Glutamatergic neuron (in vitro differentiated cells): ENCODE measurements around the gene EFNA5. TPM values are rescaled to one million over a fixed set of nuclear protein-coding genes. Genes with fewer than 3 reads are reported as not detected.

Source experiments
- DNase-seq: peaks from one replicate; pipeline ENCODE4 v3.0.0; 2022
- H3K27ac Mint-ChIP-seq: one replicate; pipeline ENCODE4 v1.8.0; 2020; ENCODE audit warnings: mild to moderate bottlenecking, mixed read lengths, inconsistent platforms; ENCODE audit not compliant: unreplicated experiment
- H3K27me3 Mint-ChIP-seq: one replicate; pipeline ENCODE4 v1.8.0; 2020; ENCODE audit warnings: mild to moderate bottlenecking, moderate library complexity, mixed read lengths, inconsistent platforms; ENCODE audit not compliant: unreplicated experiment
- H3K36me3 Mint-ChIP-seq: one replicate; pipeline ENCODE4 v1.8.0; 2020; ENCODE audit warnings: mild to moderate bottlenecking, mixed read lengths, inconsistent platforms; ENCODE audit not compliant: unreplicated experiment
- H3K4me1 Mint-ChIP-seq: one replicate; pipeline ENCODE4 v1.8.0; 2020; ENCODE audit warnings: mild to moderate bottlenecking, low read depth, mixed read lengths, inconsistent platforms; ENCODE audit not compliant: unreplicated experiment
- H3K4me3 Mint-ChIP-seq: one replicate; pipeline ENCODE4 v1.8.0; 2020; ENCODE audit warnings: mild to moderate bottlenecking, mixed read lengths, inconsistent platforms; ENCODE audit not compliant: unreplicated experiment
- H3K9me3 Mint-ChIP-seq: one replicate; pipeline ENCODE4 v1.8.0; 2020; ENCODE audit warnings: mild to moderate bottlenecking, moderate library complexity, mixed read lengths, inconsistent platforms; ENCODE audit not compliant: unreplicated experiment
- total RNA-seq: library from RNA; stranded (reverse); fragmentation: NEBNext Ultra II Directional; extraction: Animal tissue kit (Norgen Biotek cat#: 25700); gene quantifications from one replicate; pipeline ENCODE4 v1.2.1, GENCODE V29; 2021; ENCODE audit not compliant: unreplicated experiment
- TF ChIP-seq, protein P1 (sequence below): fragments of 200-600 bp; sonication (generic); IDR thresholded peaks from one replicate; pipeline ENCODE4 v1.5.0; 2021; ENCODE audit not compliant: partially characterized antibody, unreplicated experiment

EFNA5 gene
- total RNA-seq, 1 donor from 2014 or later = 158 TPM

DNA sequence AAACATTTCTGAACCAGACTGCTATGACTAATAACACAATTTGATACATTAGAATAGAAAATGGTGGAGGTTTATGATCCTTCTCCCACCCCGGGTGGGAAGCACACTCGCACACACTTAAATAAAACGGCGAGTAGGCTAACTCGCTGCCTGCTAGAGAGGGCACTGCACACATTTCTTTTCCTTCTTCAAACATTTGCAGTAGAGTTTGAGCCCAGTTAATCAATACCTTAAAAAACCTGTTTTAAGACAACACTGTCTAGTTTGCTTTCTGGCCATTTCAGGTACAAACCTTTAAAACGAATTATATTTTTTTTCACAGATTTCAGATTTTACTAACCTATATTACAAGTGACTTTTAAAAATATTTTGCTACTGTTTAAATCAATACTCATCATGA, 63.5 kb downstream of the EFNA5 start:
- no peak for DNase-seq
- H3K4me1 Mint-ChIP-seq = peaks cover 74% of the 10 kb centered on the region
- TF ChIP-seq, protein P1, sequence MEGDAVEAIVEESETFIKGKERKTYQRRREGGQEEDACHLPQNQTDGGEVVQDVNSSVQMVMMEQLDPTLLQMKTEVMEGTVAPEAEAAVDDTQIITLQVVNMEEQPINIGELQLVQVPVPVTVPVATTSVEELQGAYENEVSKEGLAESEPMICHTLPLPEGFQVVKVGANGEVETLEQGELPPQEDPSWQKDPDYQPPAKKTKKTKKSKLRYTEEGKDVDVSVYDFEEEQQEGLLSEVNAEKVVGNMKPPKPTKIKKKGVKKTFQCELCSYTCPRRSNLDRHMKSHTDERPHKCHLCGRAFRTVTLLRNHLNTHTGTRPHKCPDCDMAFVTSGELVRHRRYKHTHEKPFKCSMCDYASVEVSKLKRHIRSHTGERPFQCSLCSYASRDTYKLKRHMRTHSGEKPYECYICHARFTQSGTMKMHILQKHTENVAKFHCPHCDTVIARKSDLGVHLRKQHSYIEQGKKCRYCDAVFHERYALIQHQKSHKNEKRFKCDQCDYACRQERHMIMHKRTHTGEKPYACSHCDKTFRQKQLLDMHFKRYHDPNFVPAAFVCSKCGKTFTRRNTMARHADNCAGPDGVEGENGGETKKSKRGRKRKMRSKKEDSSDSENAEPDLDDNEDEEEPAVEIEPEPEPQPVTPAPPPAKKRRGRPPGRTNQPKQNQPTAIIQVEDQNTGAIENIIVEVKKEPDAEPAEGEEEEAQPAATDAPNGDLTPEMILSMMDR = no peak
- H3K27me3 Mint-ChIP-seq = peaks cover 2% of the 10 kb centered on the region
- no peak overlapping the region for H3K4me3 Mint-ChIP-seq
- peak overlapping the region; percentile 44 for H3K27ac Mint-ChIP-seq
- no peaks in the 10 kb centered on the region for H3K36me3 Mint-ChIP-seq
- peaks cover 2% of the 10 kb centered on the region for H3K9me3 Mint-ChIP-seq

DNA sequence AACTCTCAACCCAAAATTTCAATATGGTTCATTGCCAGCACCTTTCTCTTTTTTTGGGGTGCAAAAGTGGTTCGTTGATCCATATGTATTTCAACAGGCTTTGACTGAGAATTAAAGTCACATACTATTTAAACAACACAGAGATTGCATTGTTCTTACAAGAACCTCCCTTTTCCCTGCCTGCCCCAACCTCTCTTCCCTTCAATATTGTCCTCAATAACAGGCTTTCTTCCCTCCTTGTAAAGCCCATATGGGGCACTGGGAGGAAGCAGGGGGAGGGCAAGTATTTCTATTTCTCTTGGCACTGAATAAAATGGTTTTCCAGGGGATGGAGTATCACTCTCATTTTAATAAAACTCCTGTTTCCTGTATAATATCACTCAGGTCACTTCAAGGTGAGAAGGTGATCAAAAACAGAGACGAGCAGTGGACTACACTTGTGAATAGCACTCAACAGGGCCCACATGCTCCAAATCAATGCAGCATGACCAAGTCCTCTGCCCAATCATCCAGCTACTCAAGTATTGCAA, 65.1 kb downstream of the EFNA5 start:
- DNase-seq = no peak
- H3K4me3 Mint-ChIP-seq = peak overlapping the region; percentile 13
- peaks cover 76% of the 10 kb centered on the region for H3K4me1 Mint-ChIP-seq
- no peaks in the 10 kb centered on the region for H3K36me3 Mint-ChIP-seq
- H3K27ac Mint-ChIP-seq = peak overlapping the region; percentile 9
- TF ChIP-seq, protein P1 = no peak
- H3K9me3 Mint-ChIP-seq = peaks cover 2% of the 10 kb centered on the region
- H3K27me3 Mint-ChIP-seq = peaks cover 2% of the 10 kb centered on the region

DNA sequence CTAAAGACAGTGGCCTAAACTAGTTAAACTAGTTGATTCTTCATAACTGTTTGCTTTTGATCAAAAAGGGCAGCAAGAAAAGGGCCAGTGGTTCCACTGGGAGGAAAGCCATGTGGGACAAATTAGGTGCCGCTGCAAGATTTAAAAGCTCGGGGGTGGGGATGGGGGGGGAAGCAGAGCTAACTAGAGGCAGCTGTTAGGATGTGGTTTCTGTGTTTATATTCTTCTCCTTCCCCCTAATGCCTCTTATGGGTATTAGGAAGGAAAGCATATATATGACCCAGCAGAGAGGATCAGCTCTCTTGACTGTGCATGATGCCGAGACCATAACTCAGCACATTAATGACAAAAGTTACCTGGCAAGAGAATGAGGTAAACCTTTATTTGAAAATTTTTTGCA, 65.7 kb downstream of the EFNA5 start:
- Mint-ChIP-seq H3K27ac (peak overlapping the region; percentile 2), H3K4me3 (peak overlapping the region; percentile 12), H3K36me3 (no peaks in the 10 kb centered on the region), H3K27me3 (peaks cover 2% of the 10 kb centered on the region), H3K4me1 (peaks cover 74% of the 10 kb centered on the region), H3K9me3 (peaks cover 2% of the 10 kb centered on the region)
- no peak for DNase-seq
- TF ChIP-seq, protein P1 = no peak

DNA sequence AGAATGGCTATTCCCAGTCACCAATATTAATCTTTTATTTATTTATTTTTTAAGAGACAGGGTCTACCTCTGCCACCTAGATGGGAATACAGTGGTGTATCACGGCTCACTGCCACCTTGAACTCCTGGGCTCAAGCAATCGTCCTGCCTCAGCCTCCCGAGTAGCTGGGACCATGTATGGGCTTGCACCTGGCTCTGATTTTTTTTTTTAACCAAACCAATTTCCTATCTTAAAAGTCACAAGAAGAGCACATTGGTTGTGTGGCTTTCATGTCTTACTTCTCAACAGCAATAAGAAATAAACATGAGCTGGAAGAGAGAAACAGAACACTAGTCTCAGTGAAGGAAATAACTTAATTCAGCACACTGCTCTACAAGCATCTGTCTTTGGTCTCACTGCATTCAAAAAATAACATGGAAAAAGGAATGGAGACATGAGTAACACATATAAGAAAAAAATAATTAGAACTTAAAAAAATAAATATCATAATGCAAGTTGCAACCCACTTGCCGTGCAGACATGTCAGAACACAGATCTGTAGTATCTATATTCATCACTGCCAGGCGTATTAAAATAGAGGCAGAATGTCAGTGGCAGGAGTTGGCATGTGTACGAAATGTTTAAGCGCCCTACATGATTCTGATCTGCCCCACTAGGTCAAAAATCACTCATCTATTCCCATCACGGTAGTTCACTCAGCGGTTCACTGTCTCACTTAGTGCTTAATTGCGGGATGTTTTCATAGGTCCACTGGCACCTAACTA, 66.4 kb downstream of the EFNA5 start:
- no peaks in the 10 kb centered on the region for H3K36me3 Mint-ChIP-seq
- H3K4me1 Mint-ChIP-seq = peaks cover 70% of the 10 kb centered on the region
- no peak for DNase-seq
- TF ChIP-seq, protein P1 = no peak
- H3K27me3 Mint-ChIP-seq = peaks cover 2% of the 10 kb centered on the region
- peak overlapping the region; percentile 2 for H3K27ac Mint-ChIP-seq
- peaks cover 2% of the 10 kb centered on the region for H3K9me3 Mint-ChIP-seq
- H3K4me3 Mint-ChIP-seq = peak overlapping the region; percentile 12

DNA sequence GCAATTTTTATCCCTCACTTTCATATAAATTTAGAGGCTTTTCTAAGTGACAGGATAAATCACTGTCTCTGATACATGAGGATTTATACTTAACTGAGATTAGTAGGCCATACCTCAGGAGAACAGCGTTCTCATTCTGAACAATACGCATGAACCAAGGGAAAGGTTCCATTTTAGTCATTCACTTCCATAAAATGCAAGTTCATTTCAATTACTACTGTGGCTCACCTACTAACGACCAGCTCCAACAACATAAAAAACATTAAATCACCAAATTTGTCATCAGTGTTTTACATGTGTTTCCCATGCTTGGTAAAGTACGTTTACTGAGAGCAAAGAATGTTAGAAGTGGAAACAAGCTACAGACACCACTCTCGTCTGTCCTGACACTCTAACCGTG, 67.4 kb downstream of the EFNA5 start:
- TF ChIP-seq, protein P1 = no peak
- DNase-seq = no peak
- no peaks in the 10 kb centered on the region for H3K36me3 Mint-ChIP-seq
- peaks cover 67% of the 10 kb centered on the region for H3K4me1 Mint-ChIP-seq
- no peak overlapping the region for H3K4me3 Mint-ChIP-seq
- H3K9me3 Mint-ChIP-seq = peaks cover 2% of the 10 kb centered on the region
- peaks cover 2% of the 10 kb centered on the region for H3K27me3 Mint-ChIP-seq
- H3K27ac Mint-ChIP-seq = no peak overlapping the region
